ENCODE results near the gene TLE6. TPM values are rescaled to one million over a fixed set of nuclear protein-coding genes. Genes with fewer than 3 reads are reported as not detected.
A peak's percentile ranks its signal among the peaks of the same experiment; 100 is the strongest.
"Not testable (repeated sequence)": the region's sequence is repeated elsewhere in the genome, so short reads cannot be mapped to it uniquely, and the experiment has no call there.

The TLE6 gene
- polyA plus RNA-seq, 3 donors, result not detected

DNA sequence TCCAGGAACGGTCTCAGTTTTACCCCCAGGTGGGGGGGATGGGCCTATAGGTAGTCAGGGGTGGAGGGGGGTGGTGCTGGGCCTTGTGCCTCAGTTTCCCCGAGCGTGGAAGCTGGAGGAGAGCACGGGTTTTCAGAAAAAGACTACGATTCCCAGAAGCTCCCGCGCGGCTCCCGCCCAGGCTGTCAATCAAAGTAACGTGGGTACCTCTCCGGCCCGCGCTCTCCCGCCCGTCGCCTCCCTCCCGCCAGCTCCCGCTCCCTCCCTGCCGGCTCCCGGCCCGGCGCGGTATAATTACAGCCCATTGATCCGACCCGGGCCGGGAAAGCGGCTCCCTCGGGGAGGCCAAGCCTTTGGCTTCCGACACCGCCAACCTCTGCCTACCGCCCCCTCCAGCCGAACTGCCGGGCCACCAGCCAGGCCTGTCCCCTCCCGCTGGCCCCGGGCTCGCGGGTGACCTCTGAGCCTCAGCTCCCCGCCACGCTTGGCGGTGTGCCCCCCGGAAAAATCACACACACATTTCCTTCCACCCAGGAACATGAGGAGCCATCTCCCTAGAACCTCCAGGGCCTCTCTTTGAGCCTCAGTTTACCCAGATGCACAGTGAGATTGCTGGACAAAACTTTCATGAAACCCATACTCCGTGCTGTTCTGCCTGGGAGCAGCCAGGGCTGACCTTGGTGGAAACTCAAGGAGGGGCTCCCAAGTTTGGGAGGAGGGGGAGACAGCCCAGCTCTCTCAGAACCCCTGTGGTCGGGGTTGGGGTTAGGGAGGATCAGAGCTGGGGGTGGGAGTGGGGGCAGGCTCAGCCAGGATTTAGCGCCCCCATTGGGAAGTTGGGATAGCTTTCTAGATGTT, 59.0 kb downstream of the TLE6 start:
- H3K9me3 ChIP-seq (replicated peaks in 1 of 2; ENCODE audit: control insufficient read depth in 1 of 2, insufficient read depth in 1 of 2, low read length in 2 of 2), result peaks cover 0 to 4% of the 10 kb centered on the region in 2 donors
- peaks cover 0 to 29% of the 10 kb centered on the region in 2 donors for H3K27me3 ChIP-seq (ENCODE audit: control insufficient read depth in 2 of 2, insufficient read depth in 2 of 2, low read length in 2 of 2)
- Mint-ChIP-seq H3K27ac (peak overlapping the region; percentile 92 to 98 (median 95)), H3K27me3 (ENCODE audit: low read depth in 3 of 3) (peaks cover 29 to 59% (median 54%) of the 10 kb centered on the region in 3 donors), H3K4me1 (peaks cover 15% of the 10 kb centered on the region), H3K4me3 (peak overlapping the region; percentile 88 to 95), H3K36me3 (no peaks in the 10 kb centered on the region), H3K9me3 (peaks cover 0 to 3% (median 3%) of the 10 kb centered on the region in 7 donors)
- H3K27ac ChIP-seq (ENCODE audit: low read depth in 1 of 2, low read length in 2 of 2), result peak overlapping the region; percentile 83
- H3K79me2 ChIP-seq (ENCODE audit: insufficient read depth, low read length), result no peaks in the 10 kb centered on the region
- H3K36me3 ChIP-seq (replicated peaks in 1 of 2; ENCODE audit: control insufficient read depth in 1 of 2, insufficient read depth in 2 of 2, low read length in 2 of 2), result no peaks in the 10 kb centered on the region
- H3K4me3 ChIP-seq (replicated peaks in 1 of 3; ENCODE audit: low read depth in 2 of 3, low read length in 3 of 3), result peak overlapping the region; percentile 53 to 80 (median 63)
- H3K4me1 ChIP-seq (ENCODE audit: control insufficient read depth in 1 of 2, insufficient read depth in 2 of 2, low read length in 2 of 2), result peaks cover 18 to 25% of the 10 kb centered on the region in 2 donors
- peak overlapping the region; percentile 89 for H2AFZ ChIP-seq (ENCODE audit: insufficient read depth, low read depth, low read length, poor library complexity, severe bottlenecking)
- peak overlapping the region; percentile 58 for H3K9ac ChIP-seq (ENCODE audit: insufficient read depth, low read length, poor library complexity, severe bottlenecking)
- no peaks in the 10 kb centered on the region for H4K20me1 ChIP-seq (ENCODE audit: insufficient read depth, low read length)
- H3K4me2 ChIP-seq (replicated peaks; ENCODE audit: extremely low read depth, low read length, poor library complexity, severe bottlenecking), result peak overlapping the region; percentile 99
- WGBS (ENCODE audit: insufficient coverage), result 1% methylated on average over 44 of the region's 44 CpGs
- TF ChIP-seq, protein P1, sequence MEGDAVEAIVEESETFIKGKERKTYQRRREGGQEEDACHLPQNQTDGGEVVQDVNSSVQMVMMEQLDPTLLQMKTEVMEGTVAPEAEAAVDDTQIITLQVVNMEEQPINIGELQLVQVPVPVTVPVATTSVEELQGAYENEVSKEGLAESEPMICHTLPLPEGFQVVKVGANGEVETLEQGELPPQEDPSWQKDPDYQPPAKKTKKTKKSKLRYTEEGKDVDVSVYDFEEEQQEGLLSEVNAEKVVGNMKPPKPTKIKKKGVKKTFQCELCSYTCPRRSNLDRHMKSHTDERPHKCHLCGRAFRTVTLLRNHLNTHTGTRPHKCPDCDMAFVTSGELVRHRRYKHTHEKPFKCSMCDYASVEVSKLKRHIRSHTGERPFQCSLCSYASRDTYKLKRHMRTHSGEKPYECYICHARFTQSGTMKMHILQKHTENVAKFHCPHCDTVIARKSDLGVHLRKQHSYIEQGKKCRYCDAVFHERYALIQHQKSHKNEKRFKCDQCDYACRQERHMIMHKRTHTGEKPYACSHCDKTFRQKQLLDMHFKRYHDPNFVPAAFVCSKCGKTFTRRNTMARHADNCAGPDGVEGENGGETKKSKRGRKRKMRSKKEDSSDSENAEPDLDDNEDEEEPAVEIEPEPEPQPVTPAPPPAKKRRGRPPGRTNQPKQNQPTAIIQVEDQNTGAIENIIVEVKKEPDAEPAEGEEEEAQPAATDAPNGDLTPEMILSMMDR (IDR thresholded peaks at IDR 0.05), result no peak
- DNase-seq, result peak; percentile 78 to 81 (median 79)
- intact Hi-C loops (cut with micrococcal nuclease), result loop anchor here (5.0 to 10.0 kb wide), 3 partner anchors 59 to 194 kb away; partner anchors contain the start of genes TLE6 (in 2 of the 2) and ZNF555 (in 1 of the 2)

- not testable (repeated sequence) for DNase-seq; H3K9me3 ChIP-seq (replicated peaks in 1 of 2; ENCODE audit: control insufficient read depth in 1 of 2, insufficient read depth in 1 of 2, low read length in 2 of 2); H3K79me2 ChIP-seq (ENCODE audit: insufficient read depth, low read length); H3K9ac ChIP-seq (ENCODE audit: insufficient read depth, low read length, poor library complexity, severe bottlenecking); H3K9me3 Mint-ChIP-seq; H3K36me3 ChIP-seq (replicated peaks in 1 of 2; ENCODE audit: control insufficient read depth in 1 of 2, insufficient read depth in 2 of 2, low read length in 2 of 2); H3K36me3 Mint-ChIP-seq; H3K27ac ChIP-seq (ENCODE audit: low read depth in 1 of 2, low read length in 2 of 2); H4K20me1 ChIP-seq (ENCODE audit: insufficient read depth, low read length)
- Histone ChIP-seq H3K4me2 (replicated peaks; ENCODE audit: extremely low read depth, low read length, poor library complexity, severe bottlenecking) (peak overlapping the region; percentile 99), H3K27me3 (ENCODE audit: control insufficient read depth in 2 of 2, insufficient read depth in 2 of 2, low read length in 2 of 2) (peaks cover 3 to 30% of the 10 kb centered on the region in 2 donors), H2AFZ (ENCODE audit: insufficient read depth, low read depth, low read length, poor library complexity, severe bottlenecking) (peak overlapping the region; percentile 89), H3K4me1 (ENCODE audit: control insufficient read depth in 1 of 2, insufficient read depth in 2 of 2, low read length in 2 of 2) (peaks cover 18 to 25% of the 10 kb centered on the region in 2 donors), H3K4me3 (replicated peaks in 1 of 3; ENCODE audit: low read depth in 2 of 3, low read length in 3 of 3) (peak overlapping the region in 1 of 3 experiments; percentile 80)
- H3K4me1 Mint-ChIP-seq, result peaks cover 15% of the 10 kb centered on the region
- peaks cover 28 to 59% (median 53%) of the 10 kb centered on the region in 3 donors for H3K27me3 Mint-ChIP-seq (ENCODE audit: low read depth in 3 of 3)
- WGBS (ENCODE audit: insufficient coverage), result 68% methylated on average over 10 of the region's 14 CpGs
- H3K4me3 Mint-ChIP-seq, result peak overlapping the region; percentile 88 to 95
- intact Hi-C loops (cut with micrococcal nuclease), result loop anchor here (5.0 to 10.0 kb wide), 3 partner anchors 60 to 195 kb away; partner anchors contain the start of genes TLE6 (in 2 of the 2) and ZNF555 (in 1 of the 2)
- H3K27ac Mint-ChIP-seq, result peak overlapping the region in 1 of 7 donors; percentile 66
These were observed 59.7 kb downstream of the TLE6 start for GRCh38 chr19:3036977-3037544.
